Transverse colon (tissue), 4 donors: ENCODE results near the gene IRX6. TPM values are rescaled to one million over a fixed set of nuclear protein-coding genes. Genes with fewer than 3 reads are reported as not detected.

Experiments used
- DNase-seq: peaks from one replicate; pipeline ENCODE4 v3.0.0-alpha.2; 2019
- H3K27ac ChIP-seq, 4 donors: fragments of 200-600 bp; sonication (generic); 2 replicates each; pipeline ENCODE4 v1.5.1; 2016 to 2018; ENCODE audit warnings: inconsistent platforms in 4 of 4
- H3K27me3 ChIP-seq: fragments of 200-600 bp; sonication (generic); 2 replicates; pipeline ENCODE4 v1.5.1; 2017; ENCODE audit warnings: inconsistent platforms
- H3K36me3 ChIP-seq, 4 donors: fragments of 200-600 bp; sonication (generic); 2 replicates each; pipeline ENCODE4 v1.5.1; 2017 to 2019; ENCODE audit warnings: inconsistent platforms in 4 of 4
- H3K4me1 ChIP-seq, 4 donors: fragments of 200-600 bp; sonication (generic); 2 replicates each; pipeline ENCODE4 v1.5.1; 2017 to 2020; ENCODE audit warnings: inconsistent platforms in 4 of 4
- H3K4me3 ChIP-seq, 4 donors: fragments of 200-600 bp; sonication (generic); 1 replicate in 1 of 4; 2 replicates in 3 of 4; pipeline versions ENCODE4 v1.5.1 to v1.6.1; 2017 to 2019; ENCODE audit warnings: inconsistent platforms in 4 of 4
- H3K9me3 ChIP-seq, 2 donors: fragments of 200-600 bp; sonication (generic); 2 replicates each; pipeline ENCODE4 v1.5.1; 2017 to 2019; ENCODE audit warnings: inconsistent platforms in 2 of 2
- EP300 ChIP-seq: sonication (generic); formaldehyde crosslinking; IDR thresholded peaks from one replicate; pipeline ENCODE4 v1.6.1; 2017; ENCODE audit warnings: antibody characterized with exemption, low read depth
- POLR2A ChIP-seq: fragments of 450-650 bp; IDR thresholded peaks from one replicate; pipeline ENCODE4 v1.6.1; 2016; ENCODE audit warnings: antibody characterized with exemption, mild to moderate bottlenecking, moderate library complexity
- POLR2AphosphoS5 ChIP-seq, 3 donors: sonication (generic); formaldehyde crosslinking; IDR thresholded peaks; one replicate each; pipeline ENCODE4 v1.6.1; 2016; ENCODE audit warnings: antibody characterized with exemption in 3 of 3
- WGBS, 2 donors: methylation state at CpG; one replicate each; pipeline ENCODE4 v1.1.5; 2018; ENCODE audit warnings: low coverage in 1 of 2; 5-methylcytosine and 5-hydroxymethylcytosine counted together
- in situ Hi-C, 4 donors: fragments of 200-750 bp; cut with MboI; loops; one replicate each; pipeline versions ENCODE4 v1.15.0 to v1.15.1; 2017; ENCODE audit warnings: low sequenced_read_pairs in 3 of 4, low pct_ligation_motif_present in 1 of 4, low pct_unique_long_range_greater_than_20kb in 1 of 4
- intact Hi-C: fragments of 100-400 bp; cut with DNase I; formaldehyde crosslinking; loops from one replicate; pipeline ENCODE4 v1.15.1; 2023; ENCODE audit warnings: low total_unique reads
- total RNA-seq, 4 donors: library from RNA; depleted of rRNA; stranded (reverse); fragments of >200 nt; gene quantifications; one replicate each; pipeline ENCODE4 v1.1.0, GENCODE V29; 2016
- TF ChIP-seq, protein P1 (sequence below), 5 experiments: fragments of 200-600 bp in 3 of 5; fragments of 450-650 bp in 2 of 5; sonication (generic) in 3 of 5; IDR thresholded peaks; 1 replicate in 2 of 5; 2 replicates in 3 of 5; pipeline ENCODE4 v1.5.1; 2016 to 2017; ENCODE audit warnings: antibody characterized with exemption in 5 of 5, inconsistent platforms in 3 of 5, mild to moderate bottlenecking in 2 of 5, moderate library complexity in 1 of 5

Gene IRX6
- total RNA-seq, 4 donors from 2014 or later = 1.1 TPM; not detected in 3

GRCh38 chr16:55325458-55326109 lies 1.6 kb downstream of the IRX6 start:
- no peaks in the 10 kb centered on the region for H3K4me1 ChIP-seq
- no peak overlapping the region for H3K27ac ChIP-seq
- peaks cover 90% of the 10 kb centered on the region for H3K27me3 ChIP-seq
- no peak for DNase-seq
- no peaks in the 10 kb centered on the region for H3K9me3 ChIP-seq
- H3K4me3 ChIP-seq = no peak overlapping the region
- in situ Hi-C loops = no loop called here
- no peaks in the 10 kb centered on the region for H3K36me3 ChIP-seq
- TF ChIP-seq POLR2A (no peak), EP300 (no peak), POLR2AphosphoS5 (IDR thresholded peaks at IDR 0.05) (no peak)
- TF ChIP-seq, protein P1, sequence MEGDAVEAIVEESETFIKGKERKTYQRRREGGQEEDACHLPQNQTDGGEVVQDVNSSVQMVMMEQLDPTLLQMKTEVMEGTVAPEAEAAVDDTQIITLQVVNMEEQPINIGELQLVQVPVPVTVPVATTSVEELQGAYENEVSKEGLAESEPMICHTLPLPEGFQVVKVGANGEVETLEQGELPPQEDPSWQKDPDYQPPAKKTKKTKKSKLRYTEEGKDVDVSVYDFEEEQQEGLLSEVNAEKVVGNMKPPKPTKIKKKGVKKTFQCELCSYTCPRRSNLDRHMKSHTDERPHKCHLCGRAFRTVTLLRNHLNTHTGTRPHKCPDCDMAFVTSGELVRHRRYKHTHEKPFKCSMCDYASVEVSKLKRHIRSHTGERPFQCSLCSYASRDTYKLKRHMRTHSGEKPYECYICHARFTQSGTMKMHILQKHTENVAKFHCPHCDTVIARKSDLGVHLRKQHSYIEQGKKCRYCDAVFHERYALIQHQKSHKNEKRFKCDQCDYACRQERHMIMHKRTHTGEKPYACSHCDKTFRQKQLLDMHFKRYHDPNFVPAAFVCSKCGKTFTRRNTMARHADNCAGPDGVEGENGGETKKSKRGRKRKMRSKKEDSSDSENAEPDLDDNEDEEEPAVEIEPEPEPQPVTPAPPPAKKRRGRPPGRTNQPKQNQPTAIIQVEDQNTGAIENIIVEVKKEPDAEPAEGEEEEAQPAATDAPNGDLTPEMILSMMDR (IDR thresholded peaks at IDR 0.05) = no peak
- 17 to 19% methylated on average over 5 to 12 of the region's 12 CpGs for WGBS, 2 donors
- intact Hi-C loops = no loop called here

GRCh38 chr16:55326261-55327092 lies 2.5 kb downstream of the IRX6 start:
- Histone ChIP-seq H3K27me3 (peaks cover 99% of the 10 kb centered on the region), H3K36me3 (no peaks in the 10 kb centered on the region), H3K9me3 (no peaks in the 10 kb centered on the region), H3K27ac (no peak overlapping the region), H3K4me3 (no peak overlapping the region), H3K4me1 (no peaks in the 10 kb centered on the region)
- DNase-seq = no peak
- TF ChIP-seq POLR2A (no peak), POLR2AphosphoS5 (IDR thresholded peaks at IDR 0.05) (no peak), EP300 (no peak)
- TF ChIP-seq, protein P1 (IDR thresholded peaks at IDR 0.05) = no peak
- in situ Hi-C loops (no loop called here), intact Hi-C loops (no loop called here)
- WGBS, 2 donors = 0 to 39% methylated on average over 1 to 21 of the region's 21 CpGs

GRCh38 chr16:55328611-55329569 lies 4.9 kb downstream of the IRX6 start:
- H3K9me3 ChIP-seq = no peaks in the 10 kb centered on the region
- H3K4me3 ChIP-seq = no peak overlapping the region
- TF ChIP-seq EP300 (no peak), POLR2A (no peak), POLR2AphosphoS5 (IDR thresholded peaks at IDR 0.05) (no peak)
- TF ChIP-seq, protein P1 (IDR thresholded peaks at IDR 0.05) = no peak
- in situ Hi-C loops = no loop called here
- no peaks in the 10 kb centered on the region for H3K36me3 ChIP-seq
- H3K4me1 ChIP-seq = no peaks in the 10 kb centered on the region
- WGBS, 2 donors = 34% methylated on average over 49 of the region's 55 CpGs; no CpG with 5 or more reads in 1 of the 2 donors
- no peak for DNase-seq
- intact Hi-C loops = no loop called here
- H3K27me3 ChIP-seq = peaks cover 91% of the 10 kb centered on the region
- H3K27ac ChIP-seq = no peak overlapping the region
